C4-2B (cell line): ENCODE measurements around the gene BHLHE40.

Experiments
- CTCF ChIP-seq: fragments of 450-650 bp; conservative IDR thresholded peaks from 2 replicates; pipeline ENCODE4 v1.5.1; 2017; ENCODE audit warnings: mild to moderate bottlenecking
- ZFX ChIP-seq: fragments of 450-650 bp; IDR thresholded peaks from 2 replicates; pipeline ENCODE4 v1.6.1; 2017

- TF ChIP-seq CTCF (no peak), ZFX (no peak)
These were observed 26.1 kb downstream of the BHLHE40 start for GRCh38 chr3:5005367-5005766.
